Measurements from ENCODE around the gene GZMA.
"Not testable (repeated sequence)": the region's sequence is repeated elsewhere in the genome, so short reads cannot be mapped to it uniquely, and the experiment has no call there.

GRCh38 chr5:55091011-55091410, 11.4 kb upstream of the GZMA start:
- not testable (repeated sequence) for TF ChIP-seq CTCF (IDR thresholded peaks at IDR 0.05); POLR2A (IDR thresholded peaks at IDR 0.05); POLR2AphosphoS5 (IDR thresholded peaks at IDR 0.05; ENCODE audit: insufficient read depth in 1 of 2, low read depth in 1 of 2)
